DMS79 (cell line): ENCODE results near the gene PI4KA.

ENCODE experiments used
- DNase-seq: peaks from one replicate; lab custom pipeline; 2025; lab: John Stamatoyannopoulos, UW

The PI4KA gene

DNA sequence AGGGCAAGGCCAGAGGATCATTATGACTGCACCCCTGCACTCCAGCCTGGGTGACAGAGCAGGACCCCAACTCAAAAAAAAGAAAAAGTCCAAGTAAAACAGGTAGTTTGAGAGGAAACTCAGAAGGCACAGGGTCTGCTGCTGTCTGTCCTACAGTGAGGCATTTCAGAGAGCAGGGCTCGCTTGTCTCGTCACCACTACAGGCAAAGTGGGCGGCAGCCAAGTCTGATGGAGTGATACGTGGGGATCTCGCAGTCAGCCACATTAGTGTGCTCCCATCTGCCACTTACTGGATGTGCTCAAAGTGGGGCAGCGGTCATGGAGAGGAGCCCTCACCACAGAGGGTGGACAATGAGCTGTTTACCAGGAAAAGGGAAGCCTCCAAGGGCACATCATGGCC, 42.1 kb downstream of the PI4KA start:
- DNase-seq = no peak

DNA sequence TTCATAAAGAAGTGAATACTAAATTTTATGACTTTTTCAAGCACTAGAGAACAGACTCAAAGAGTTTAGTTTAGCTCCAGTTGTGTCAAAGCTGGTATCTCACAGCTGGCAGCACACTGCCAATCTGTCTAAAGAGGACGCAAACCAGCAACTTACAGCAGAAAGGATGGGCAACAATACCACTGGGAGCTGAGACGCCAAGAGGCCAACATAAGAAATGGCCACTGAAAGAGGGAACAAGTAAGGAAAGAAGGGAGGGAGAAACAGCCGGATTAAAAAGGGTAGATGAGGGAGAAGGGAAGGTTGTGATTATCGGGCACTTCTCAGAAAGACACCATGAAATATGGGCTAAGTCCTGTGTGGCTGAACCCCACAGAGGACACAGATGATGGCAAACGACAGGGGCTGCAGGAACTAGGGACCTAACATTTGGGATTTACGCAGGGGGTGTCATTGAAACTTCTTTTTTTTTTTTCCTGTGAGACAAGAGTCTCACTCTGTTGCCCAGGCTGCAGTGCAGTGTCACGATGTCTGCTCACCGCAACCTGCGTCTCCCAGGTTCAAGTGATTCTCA, 43.0 kb downstream of the PI4KA start:
- no peak for DNase-seq

DNA sequence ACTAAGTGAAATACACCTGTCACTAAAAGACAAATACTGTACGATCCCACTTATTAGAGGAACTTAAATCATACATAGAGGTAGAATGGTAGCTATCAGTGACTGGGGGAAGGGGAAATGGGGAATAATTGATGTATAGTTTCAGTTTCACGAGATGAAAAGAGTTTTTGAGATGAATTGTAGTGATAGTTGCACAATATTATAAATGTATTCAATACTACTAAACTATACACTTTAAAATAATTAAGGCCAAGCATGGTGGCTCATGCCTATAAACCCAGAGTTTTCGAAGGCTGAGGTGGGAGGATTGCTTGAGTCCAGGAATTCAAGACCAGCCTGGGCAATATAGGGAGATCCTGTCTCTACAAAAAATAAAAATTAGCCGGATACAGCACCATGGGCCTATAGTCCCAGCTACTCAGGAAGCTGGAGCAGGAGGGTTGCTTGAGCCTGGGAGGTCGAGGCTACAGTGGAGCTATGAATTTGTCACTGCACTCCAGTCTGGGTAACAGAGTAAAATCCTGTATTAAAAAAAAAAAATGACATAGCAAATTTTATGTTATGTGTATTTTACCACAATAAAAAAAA, 44.3 kb downstream of the PI4KA start:
- DNase-seq = no peak

DNA sequence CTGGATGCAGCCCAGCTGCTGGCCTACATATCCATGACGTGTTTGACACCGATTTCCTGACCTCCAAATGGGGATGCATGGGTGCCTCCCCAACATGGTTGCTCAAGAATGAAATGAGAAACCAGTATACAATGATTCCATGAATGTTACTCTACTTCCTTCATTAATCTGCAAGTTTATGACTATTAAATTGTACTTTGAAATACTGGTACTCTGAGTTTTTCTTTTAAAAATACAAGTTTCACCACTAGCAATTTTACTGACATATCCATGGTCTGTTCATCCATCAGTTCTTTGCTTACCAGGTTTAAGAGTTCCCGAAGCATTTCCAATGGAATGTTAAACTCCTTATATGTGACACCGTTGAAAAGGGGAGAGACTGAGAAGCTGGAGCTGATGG, 45.6 kb downstream of the PI4KA start:
- no peak for DNase-seq

DNA sequence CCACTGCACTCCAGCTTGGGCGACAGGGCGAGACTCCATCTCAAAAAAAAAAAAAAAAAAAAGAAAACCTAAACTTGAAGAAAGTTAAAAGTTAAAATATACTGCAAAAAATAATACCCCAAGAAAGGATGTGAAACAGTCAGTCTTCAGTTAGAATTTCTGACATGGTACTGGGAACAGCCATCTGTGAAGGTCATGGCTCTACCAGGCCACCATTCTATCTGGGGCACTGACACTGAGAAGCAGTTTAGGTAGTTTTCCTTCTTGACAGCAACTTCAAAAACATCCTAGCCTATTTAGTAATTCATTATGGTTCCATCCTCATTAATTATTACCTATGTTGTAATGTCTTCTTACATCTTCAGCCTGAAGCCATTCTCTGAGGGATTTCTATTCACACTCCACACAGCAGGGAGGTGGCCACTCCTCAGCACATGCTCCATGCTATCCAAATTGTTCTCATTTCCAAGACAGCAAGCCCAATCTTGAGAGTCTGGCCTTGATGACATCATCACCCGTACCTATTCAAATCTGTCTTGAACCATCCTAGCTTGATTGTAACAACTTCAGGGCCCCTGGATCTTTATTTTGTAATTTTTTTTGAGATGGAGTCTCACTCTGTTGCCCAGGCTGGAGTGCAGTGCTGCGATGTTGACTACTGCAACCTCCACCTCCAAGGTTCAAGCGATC, 46.5 kb downstream of the PI4KA start:
- no peak for DNase-seq

DNA sequence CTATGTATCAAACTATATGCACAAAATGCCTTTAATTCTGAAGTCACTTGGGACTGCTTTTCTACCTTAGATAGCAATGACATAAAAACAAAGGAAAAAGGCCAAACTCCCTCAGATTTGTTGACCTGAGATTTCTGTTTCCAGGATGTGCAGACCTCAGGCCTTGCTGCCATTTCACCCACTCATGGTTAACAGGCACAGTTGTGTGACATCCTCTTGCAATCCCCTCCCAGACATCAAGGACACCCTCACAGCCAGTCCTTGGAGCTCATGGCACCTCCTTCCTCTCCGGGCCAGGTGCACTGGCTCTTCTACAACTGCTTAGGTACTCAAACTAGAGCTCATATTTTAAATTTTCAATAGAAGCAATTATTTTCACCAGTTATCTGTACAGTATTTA, 47.4 kb downstream of the PI4KA start:
- DNase-seq = no peak

DNA sequence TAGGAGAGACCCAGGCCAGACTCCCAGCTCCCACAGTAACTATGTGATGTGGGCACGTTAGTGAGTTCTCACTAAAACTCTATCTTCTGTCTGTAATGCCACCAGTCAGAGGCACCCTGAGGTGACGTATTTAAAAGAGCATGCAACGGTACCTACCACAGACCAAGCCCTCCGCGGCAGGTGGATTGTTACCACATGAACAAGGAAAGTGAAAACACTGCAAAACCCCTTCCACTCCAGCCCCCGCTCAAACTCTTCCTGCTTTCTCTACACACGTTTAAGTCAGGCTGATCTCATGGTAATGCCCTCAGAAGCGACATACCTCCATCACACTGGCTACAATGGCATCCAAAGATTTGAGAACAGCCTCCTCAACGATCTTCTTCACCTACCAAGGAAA, 48.0 kb downstream of the PI4KA start:
- DNase-seq = no peak

DNA sequence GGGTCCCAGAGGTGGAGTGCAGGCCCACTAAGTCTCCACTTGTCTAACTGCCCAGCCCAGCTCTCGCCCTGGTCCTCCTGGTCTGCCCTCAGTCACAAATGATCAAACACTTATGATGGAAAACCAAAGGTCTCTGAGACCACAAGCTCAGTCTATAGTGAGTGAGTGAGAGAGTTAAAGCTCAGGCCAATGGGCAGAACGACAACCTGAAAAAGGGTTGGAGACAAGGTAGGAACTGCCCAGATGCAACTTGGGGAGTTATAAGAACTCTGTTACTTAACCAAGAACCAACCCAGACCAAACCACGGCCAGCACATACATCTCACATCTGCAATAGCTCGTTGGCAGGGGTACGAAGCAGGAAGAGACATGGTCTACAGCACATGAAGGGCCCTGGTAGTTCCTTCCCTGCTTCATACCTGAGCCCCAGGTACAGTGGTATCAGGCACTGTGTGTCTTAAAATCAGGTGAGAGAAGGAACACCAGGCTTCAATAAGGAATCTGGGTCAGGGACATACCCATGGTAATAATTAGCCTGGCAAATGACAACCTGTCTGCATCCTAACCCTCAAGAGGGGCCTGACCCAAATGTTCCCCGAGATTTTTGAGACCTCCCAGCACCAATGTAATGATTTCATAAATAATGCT, 48.9 kb downstream of the PI4KA start:
- DNase-seq = no peak

DNA sequence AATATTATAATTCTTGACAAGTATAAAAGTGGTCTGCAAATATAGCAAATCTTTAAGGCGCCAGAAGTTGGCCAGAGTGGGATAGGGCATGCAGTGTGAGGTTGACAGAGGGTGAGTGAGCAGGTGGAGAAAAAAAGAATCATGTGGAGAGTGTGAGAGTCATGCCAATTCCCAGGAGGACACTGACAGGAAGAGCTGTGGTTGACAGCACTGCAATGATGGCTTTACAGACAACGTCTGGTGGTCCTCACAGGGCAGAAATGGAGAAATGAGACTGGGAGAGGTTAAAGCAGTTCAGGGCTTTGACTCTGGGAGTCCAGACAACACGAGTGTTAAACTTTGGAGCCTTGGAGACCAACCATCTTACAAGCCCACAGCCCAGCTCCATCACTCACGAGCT, 49.8 kb downstream of the PI4KA start:
- DNase-seq = no peak

DNA sequence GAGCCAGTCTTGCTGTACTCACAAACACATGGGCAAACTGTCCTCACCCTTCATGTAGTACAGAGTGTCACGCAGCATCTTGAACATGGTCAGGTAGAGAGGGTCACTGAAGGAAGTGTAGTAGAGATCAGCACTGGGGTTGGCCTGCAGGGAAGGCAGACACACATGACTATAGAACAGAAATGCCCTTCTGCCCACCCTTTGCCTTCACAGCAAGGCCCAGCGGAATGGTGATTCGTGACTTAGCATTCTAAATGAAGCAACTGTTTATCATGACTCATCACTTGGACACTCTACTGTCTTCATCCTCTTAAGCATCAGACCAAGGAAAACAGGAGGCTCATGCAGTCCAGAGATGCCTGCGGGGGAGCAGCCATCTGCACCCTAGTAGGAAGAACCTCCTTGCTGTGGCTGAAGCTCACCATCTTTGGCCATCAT, 51.3 kb downstream of the PI4KA start:
- no peak for DNase-seq

DNA sequence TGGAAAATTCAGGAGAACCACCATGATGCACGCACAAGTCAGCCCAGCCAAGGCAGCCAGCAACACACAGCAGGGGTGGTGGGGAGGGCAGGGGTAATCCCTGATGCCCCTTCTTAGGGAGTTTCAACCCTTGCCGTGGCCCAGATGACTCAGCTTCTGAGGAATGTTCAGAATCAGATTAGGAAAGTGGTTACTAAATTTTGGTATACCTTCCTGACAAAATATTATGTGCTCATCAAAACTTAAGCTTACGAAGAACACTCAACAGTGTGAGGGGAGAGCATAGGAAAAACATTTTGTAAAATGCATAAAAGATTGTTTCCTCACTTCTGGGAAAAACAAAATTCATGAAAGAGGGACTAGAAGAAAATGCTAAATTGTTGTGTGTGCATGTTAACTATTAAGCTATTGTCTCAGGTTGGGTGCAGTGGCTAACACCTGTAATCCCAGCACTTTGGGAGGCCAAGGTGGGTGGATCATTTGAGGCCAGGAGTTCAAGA, 52.6 kb downstream of the PI4KA start:
- no peak for DNase-seq

DNA sequence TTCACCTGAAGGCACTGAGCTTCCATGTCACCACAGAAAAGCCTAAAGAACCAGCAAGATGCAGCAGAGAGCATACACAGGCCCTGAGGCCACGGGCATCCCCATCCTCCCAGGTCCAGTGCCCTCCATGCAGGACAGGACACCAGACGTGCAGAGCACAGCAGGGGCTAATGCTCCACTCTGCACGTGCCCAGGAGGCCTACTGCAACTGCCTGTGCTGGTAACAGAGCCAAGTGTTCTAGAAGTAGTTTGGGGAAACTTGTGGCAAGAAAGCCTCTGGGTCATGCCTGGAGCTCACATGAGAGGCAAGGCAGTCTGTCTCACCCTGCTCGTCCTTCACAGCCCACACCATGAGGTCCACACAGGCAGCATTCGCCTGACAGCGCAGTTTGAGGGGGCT, 54.0 kb downstream of the PI4KA start:
- DNase-seq = no peak

DNA sequence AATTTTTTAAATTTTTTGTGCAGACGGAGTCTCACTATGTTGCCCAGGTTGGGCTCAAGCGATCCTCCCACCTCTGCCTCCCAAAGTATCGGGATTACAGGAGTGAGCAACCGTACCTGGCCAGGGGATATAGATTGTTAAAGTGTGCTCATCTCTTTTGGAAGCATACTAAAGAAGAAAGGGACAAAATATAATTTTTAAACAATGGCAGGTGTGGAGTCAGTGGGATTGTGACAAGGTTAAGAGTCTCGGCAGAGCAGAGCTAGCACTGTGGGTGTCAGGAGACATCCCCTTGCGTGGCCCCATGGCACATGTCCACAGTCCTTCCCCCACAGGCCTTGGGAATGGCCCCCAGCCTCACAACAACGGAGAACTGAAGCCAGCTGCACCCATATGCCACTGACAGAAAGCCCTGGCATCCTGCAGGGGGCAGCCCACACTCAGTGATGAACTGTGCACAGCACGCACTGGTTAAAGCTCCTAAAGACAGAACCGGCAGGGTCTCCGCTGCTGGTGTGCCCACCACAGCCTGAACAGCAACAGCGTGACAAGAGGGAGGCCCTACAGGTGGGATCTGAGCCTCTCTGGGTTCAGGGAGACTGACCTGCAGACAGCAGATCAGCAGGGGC, 54.8 kb downstream of the PI4KA start:
- DNase-seq = no peak

DNA sequence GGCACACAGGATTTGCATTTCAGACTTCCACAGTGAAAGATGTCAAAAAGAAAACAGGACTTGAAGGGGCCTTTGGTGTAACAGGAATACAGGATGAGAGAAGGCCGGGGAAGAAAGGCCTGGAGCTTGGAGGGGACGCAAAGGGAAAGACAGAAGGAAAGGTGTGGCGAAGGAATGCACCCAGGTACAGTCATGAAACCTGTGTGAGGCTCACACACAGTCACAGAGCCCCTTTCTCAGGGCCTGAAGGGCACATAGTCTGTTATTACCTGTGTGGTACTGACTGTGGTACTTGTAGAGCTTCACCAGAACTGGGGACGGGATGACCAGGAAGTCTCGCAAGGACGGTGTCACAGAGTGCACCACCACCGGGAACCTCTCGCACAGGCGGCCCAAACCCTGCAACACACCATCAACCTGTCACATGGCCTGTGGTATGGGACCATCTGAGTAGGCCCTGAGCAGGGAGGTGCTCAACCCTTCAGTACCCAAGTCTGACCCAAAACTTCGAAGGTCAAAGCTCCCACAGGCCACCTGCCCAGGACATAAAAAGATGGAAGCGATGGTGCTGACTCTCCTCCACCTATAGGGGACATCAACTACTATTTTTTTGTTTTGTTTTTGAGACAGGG, 55.6 kb downstream of the PI4KA start:
- DNase-seq = no peak

DNA sequence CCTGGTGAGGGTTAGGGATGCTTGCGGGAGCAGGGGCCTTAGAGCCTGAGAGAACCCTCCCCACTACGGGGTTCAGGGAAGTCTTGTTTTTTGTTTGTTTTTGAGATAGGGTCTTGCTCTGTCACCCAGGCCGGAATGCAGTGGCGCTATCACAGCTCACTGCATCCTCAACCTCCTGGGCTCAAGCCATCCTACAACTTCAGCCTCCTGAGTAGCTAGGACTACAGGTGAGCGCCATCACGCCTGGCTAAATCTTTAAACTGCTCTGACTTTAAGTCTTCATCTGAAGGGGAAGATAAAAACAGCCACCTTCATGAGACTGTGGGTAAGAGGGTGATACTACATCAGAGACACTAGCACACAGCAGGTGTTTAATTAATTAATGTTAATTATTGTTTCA, 56.2 kb downstream of the PI4KA start:
- no peak for DNase-seq

DNA sequence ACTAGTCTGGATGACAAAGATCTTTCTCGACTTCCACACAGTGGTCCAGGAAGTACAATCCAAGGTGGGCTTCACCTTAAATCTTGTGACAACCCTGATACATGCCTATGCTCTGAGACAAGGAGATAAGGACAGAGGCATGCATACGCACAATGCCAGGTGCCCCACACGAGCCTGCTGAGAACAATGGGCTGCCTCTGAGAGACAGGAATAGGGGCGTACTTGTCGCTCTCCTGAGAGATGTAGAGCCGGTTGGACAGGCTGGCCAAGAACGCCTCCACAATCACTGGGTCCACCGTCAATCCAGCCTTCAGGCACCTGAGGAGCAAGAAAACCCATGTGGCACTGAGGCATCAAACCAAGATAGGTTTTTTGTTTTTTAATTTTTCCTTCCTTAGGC, 59.2 kb downstream of the PI4KA start:
- no peak for DNase-seq

DNA sequence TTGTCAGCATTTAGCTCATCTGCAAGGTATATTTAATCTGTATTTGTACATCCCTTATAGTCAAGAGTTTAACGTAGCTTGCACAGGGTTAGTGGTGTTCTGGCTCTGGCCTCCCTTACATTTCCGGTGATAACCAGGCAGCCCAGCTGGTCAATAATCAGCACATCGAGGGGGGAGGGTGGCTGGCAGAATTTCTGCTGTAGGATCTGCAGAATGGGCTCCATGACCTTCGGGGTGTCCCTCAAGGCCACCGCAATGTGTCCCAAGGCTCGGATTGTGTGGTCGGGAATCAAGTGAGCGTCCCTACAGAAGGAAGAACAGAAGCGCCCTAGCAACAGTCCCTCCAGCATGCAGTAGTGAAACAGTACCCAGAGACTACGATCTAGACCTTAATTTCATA, 59.6 kb downstream of the PI4KA start:
- DNase-seq = no peak

DNA sequence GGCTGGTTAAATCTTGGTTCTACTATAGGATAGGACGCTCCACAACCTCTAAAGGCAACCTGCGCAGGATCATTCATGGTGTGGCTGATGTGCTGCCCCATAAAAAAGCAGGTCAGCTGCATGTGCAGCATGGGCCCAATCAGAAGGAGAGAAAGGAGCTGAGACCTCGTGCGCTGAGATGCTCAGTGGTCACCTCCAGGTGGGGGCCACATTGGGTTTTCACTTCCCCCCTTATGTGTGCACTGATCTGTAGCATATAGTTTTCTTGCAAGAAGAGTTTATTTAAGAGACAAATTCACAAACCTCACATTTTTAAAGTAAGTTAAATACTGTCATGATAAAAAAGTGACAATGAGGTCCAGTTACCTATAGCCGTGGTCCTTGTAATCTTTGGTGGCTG, 60.4 kb downstream of the PI4KA start:
- no peak for DNase-seq

DNA sequence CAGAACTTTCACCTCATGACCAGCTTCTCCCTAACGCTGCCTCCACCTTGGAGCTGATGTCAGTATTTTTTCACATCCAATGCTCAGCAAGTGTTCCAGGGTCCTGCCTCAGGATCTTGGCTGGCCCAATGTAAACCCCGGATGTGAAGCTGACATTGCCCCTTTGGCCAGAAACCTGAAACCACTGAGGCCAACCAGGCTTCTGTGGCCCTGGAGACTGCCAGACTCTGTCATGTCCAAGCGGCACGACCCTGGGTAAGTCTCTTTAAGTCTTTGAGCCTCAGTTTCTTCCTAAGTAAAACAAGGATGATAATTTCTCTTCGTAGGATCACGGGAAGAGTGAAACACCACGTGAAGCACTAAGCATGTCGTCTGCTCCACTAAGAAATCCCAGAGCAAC, 61.9 kb downstream of the PI4KA start:
- no peak for DNase-seq

DNA sequence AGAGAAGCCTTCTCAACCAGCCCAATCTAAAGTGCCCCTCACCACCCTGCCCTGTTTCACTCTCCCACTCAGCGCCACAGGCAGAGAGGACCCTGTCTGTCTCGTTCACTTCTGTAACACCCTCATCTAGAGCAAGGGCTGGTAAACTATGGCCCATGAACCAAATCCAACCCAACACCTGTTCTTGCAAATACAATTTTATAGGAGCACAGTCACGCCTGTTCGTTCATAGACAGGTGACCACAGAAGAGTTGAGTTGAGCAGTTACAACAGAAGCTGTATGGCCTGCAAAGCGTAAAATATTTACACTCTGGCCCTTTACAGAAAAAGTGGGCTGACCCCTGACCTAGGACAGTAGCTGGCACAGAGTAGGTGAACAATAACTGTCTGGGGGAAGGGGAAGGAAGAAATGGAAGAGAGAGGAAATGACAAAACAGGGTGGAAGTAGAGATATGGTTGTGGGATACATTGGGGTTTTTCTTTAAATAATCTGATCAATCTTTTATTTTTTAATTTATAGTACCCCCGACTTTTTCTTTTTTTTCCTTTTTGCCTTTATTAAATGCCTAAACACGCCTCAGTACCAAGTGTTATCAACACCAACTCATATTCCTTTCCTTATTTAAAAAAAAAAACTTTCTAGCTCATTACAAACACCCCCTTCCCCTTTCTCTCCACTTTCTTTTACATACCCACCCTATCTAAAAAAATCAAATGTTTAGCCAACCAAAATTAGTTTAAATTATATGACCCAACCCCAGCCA, 63.8 kb downstream of the PI4KA start:
- DNase-seq = no peak
